Kidney (tissue), 14 donors: ENCODE data around the gene CUX1. TPM values are rescaled to one million over a fixed set of nuclear protein-coding genes. Genes with fewer than 3 reads are reported as not detected.

Source experiments
- DNase-seq, 5 donors: peaks; one replicate each; pipeline ENCODE4 v3.0.0-alpha.2; 2013 to 2020
- FAIRE-seq: peaks from 2 replicates; lab custom pipeline; 2012; peaks lifted over from hg19 to GRCh38; lab: Jason Lieb, UNC
- H3K27ac ChIP-seq, 2 donors: one replicate each; pipeline ENCODE4 v1.7.0; 2013; ENCODE audit warnings: low read depth in 2 of 2, low read length in 2 of 2, inconsistent platforms in 1 of 2
- H3K27me3 ChIP-seq: one replicate; pipeline ENCODE4 v1.7.1; 2013; ENCODE audit warnings: low read length, inconsistent platforms; ENCODE audit not compliant: control insufficient read depth, insufficient read depth
- H3K36me3 ChIP-seq, 3 donors: one replicate each; pipeline versions ENCODE4 v1.7.0 to v1.7.1; 2013; ENCODE audit warnings: low read length in 3 of 3, control low read depth in 1 of 3, inconsistent platforms in 1 of 3; ENCODE audit not compliant: insufficient read depth in 3 of 3, control insufficient read depth in 2 of 3
- H3K4me1 ChIP-seq, 3 donors: one replicate each; pipeline versions ENCODE4 v1.7.0 to v1.7.1; 2013; ENCODE audit warnings: low read length in 3 of 3, inconsistent platforms in 1 of 3, low read depth in 1 of 3; ENCODE audit not compliant: control insufficient read depth in 2 of 3, insufficient read depth in 2 of 3
- H3K4me3 ChIP-seq, 3 donors: one replicate each; pipeline versions ENCODE4 v1.7.0 to v1.8.1; 2013; ENCODE audit warnings: low read length in 3 of 3, control low read depth in 1 of 3, inconsistent platforms in 1 of 3
- H3K9ac ChIP-seq, 3 donors: one replicate each; pipeline versions ENCODE4 v1.7.0 to v1.7.1; 2013; ENCODE audit warnings: low read length in 3 of 3, control low read depth in 1 of 3, inconsistent platforms in 1 of 3
- H3K9me3 ChIP-seq, 3 donors: one replicate each; pipeline versions ENCODE4 v1.7.0 to v1.7.1; 2013; ENCODE audit warnings: low read length in 3 of 3, control low read depth in 1 of 3, inconsistent platforms in 1 of 3; ENCODE audit not compliant: control insufficient read depth in 2 of 3, insufficient read depth in 1 of 3
- intact Hi-C: fragments of 100-400 bp; cut with DNase I; formaldehyde crosslinking; loops from one replicate; pipeline ENCODE4 v1.11.1; 2022
- polyA plus RNA-seq: library from polyadenylated mRNA; stranded (reverse); fragments of 350-450 nt; fragmentation: Illumina TruSeq; extraction: RNeasy Lipid Tissue Mini Kit (QIAGEN cat#74804); gene quantifications from one replicate; pipeline ENCODE4 v1.2.3, GENCODE V29; 2014; ENCODE audit warnings: low read depth, low replicate concordance; ENCODE audit not compliant: insufficient read depth
- total RNA-seq: library from RNA; stranded (reverse); fragmentation: NEBNext Ultra II Directional; extraction: Animal tissue kit (Norgen Biotek cat#: 25700); gene quantifications from one replicate; pipeline ENCODE4 v1.2.1, GENCODE V29; 2021
- TF ChIP-seq, protein P1 (sequence below): IDR thresholded peaks from 3 replicates; pipeline ENCODE4 v1.5.1; 2012; ENCODE audit warnings: mild to moderate bottlenecking, moderate library complexity, borderline replicate concordance; ENCODE audit not compliant: insufficient read depth; ENCODE audit errors: extremely low read depth
- donor health status: control.
- donor health status: control.
- donor health status: control.
- donor health status: control.
- donor health status: control.
- donor health status: DM: yes; HTN: yes; CAD: no.
- donor health status: Normal renal cell carcinoma (clear cell type).

Gene CUX1
- total and polyA plus RNA-seq, 2 donors from 2014 or later: 71.4 to 126 TPM

DNA sequence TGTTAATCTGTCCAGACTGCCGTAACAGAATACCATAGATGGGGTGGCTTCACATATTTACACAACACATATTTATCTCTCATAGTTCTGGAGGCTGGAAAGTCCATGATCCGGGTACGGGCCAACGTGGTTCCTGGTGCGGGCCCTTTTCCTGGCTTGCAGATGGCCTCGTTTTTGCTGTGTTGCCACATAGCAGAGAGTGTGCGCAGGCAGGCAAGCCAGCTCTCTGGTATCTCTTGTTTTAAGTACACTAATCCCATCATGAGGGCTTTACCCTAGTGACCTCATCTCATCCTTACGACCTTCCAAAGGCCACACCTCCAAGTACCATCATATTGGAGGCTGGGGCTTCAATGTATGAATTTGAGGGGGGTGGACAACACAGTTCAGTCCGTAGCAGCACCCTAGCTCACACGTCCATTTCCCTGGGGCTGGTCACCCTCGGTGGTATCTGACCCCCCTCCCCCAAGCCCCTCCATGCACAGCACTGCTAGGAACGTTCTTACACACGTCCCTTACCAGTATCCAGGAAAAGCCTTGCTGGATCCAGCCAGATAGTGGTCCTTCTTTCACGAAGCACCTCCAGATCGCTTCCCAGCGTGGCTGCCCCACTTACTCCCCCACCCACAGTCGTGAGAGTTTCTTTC lies 21.5 kb downstream of the CUX1 start:
- H3K36me3 ChIP-seq: no peaks in the 10 kb centered on the region
- peaks cover 0 to 3% (median 0%) of the 10 kb centered on the region in 3 donors for H3K4me1 ChIP-seq
- H3K9me3 ChIP-seq: peaks cover 0 to 2% (median 0%) of the 10 kb centered on the region in 3 donors
- H3K27me3 ChIP-seq: no peaks in the 10 kb centered on the region
- no peak for DNase-seq
- TF ChIP-seq, protein P1, sequence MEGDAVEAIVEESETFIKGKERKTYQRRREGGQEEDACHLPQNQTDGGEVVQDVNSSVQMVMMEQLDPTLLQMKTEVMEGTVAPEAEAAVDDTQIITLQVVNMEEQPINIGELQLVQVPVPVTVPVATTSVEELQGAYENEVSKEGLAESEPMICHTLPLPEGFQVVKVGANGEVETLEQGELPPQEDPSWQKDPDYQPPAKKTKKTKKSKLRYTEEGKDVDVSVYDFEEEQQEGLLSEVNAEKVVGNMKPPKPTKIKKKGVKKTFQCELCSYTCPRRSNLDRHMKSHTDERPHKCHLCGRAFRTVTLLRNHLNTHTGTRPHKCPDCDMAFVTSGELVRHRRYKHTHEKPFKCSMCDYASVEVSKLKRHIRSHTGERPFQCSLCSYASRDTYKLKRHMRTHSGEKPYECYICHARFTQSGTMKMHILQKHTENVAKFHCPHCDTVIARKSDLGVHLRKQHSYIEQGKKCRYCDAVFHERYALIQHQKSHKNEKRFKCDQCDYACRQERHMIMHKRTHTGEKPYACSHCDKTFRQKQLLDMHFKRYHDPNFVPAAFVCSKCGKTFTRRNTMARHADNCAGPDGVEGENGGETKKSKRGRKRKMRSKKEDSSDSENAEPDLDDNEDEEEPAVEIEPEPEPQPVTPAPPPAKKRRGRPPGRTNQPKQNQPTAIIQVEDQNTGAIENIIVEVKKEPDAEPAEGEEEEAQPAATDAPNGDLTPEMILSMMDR: no peak
- H3K9ac ChIP-seq: no peak overlapping the region
- no peak overlapping the region for H3K27ac ChIP-seq
- no peak for FAIRE-seq
- intact Hi-C loops: no loop called here
- no peak overlapping the region for H3K4me3 ChIP-seq

DNA sequence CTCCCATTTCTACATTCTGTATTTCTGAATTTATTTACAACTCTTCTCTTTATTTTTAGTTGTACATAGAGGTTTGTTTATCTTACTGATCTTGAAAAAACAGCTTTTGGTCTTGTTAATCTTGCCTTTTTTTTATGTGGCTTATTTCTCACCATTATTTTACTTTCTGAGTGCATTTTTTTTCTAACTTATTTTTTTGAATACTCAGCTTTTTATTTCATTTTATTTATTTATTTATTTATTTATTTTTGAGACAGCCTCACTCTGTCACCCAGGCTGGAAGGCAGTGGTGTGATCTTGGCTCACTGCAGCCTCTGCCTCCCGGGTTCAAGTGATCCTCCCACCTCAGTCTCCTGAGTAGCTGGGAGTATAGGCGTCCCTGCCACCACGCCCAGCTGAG lies 23.9 kb downstream of the CUX1 start:
- TF ChIP-seq, protein P1: no peak
- Histone ChIP-seq H3K27me3 (no peaks in the 10 kb centered on the region), H3K27ac (no peak overlapping the region), H3K4me3 (no peak overlapping the region), H3K4me1 (peaks cover 0 to 3% (median 0%) of the 10 kb centered on the region in 3 donors), H3K9me3 (no peaks in the 10 kb centered on the region), H3K36me3 (no peaks in the 10 kb centered on the region), H3K9ac (no peak overlapping the region)
- FAIRE-seq (no peak), DNase-seq (no peak)
- intact Hi-C loops: no loop called here

DNA sequence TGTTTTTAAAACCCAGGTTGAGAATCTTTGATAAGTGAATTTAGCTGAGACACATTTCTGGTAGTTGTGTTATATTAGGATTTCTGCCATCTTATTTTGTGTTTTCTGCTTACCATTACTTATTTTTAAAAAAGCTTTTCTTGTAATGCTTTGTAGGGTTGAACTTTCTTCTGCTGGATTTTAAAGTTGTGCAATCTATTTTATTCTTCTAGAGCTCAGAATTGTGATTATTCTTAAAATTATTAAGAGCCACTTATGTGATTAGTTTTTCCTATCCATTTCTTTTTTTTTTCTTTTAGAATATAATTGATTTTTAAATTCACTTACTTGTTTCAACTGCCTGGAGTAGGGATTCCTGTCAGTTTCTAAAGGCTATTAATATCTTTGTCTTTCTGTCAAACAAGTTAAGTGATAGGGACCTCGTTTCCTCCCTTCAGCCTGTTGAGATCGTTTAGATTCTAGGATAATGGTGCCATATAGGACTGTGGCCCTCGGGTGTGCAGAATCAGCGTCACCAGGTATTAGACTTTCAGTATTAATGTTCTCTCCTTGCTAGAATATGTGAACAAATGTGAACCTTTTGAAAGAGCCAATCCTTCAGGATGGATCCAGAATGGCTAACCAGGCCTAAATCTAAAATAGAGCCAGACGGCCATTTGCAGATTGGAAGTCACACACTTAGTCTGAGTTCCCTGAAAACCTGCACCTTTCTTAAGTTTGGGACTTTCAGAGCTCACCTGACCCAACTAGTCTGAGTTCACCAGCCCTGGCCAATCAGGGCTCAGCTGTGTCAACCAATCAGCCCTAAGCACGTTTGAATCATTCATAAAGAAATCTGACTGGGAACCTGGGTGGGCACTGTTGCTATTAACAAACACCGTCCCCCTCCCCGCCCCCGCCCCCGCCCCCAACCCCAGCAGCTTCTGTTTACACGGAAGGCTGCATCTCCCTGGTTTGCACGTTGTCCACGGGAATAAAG lies 26.2 kb downstream of the CUX1 start:
- Histone ChIP-seq H3K36me3 (no peaks in the 10 kb centered on the region), H3K4me1 (peaks cover 0 to 3% (median 0%) of the 10 kb centered on the region in 3 donors), H3K4me3 (no peak overlapping the region), H3K27ac (no peak overlapping the region), H3K9ac (peak overlapping the region in 1 of 3 donors; percentile 43), H3K9me3 (no peaks in the 10 kb centered on the region), H3K27me3 (no peaks in the 10 kb centered on the region)
- no peak for DNase-seq
- FAIRE-seq: no peak
- intact Hi-C loops: no loop called here
- TF ChIP-seq, protein P1: no peak
